Endothelial cell of umbilical vein (primary cell): Measurements from ENCODE around the gene TTC34. TPM values are rescaled to one million over a fixed set of nuclear protein-coding genes. Genes with fewer than 3 reads are reported as not detected.

Experiments used
- Bru-seq: library from RNA; stranded (reverse); fragments of 400-500 nt; gene quantifications from one replicate; lab custom pipeline; 2021; lab: Mats Ljungman, UMichigan
- BruChase-seq, 2 experiments: library from RNA; stranded (reverse); fragments of 400-500 nt; gene quantifications; one replicate each; lab custom pipeline; 2021; lab: Mats Ljungman, UMichigan
- BruUV-seq: library from RNA; stranded (reverse); fragments of 400-500 nt; replicated peaks from 2 replicates; lab custom pipeline; 2021; lab: Mats Ljungman, UMichigan
- CTCF ChIA-PET: fragments of 300-600, 350-600 bp; sonication (Branson Sonifier 250); formaldehyde crosslinking; loops from one replicate; lab custom pipeline; 2021; ENCODE audit warnings: antibody characterized with exemption, inconsistent platforms; lab: Charles Lee
- POLR2A ChIA-PET: fragments of 300-600, 350-600 bp; sonication (Branson Sonifier 250); formaldehyde crosslinking; loops from one replicate; lab custom pipeline; 2021; ENCODE audit warnings: antibody characterized with exemption, inconsistent platforms; lab: Charles Lee
- DNase-seq: peaks from one replicate; pipeline ENCODE4 v3.0.0-alpha.2; 2011; ENCODE audit warnings: low read depth, low spot score
- FAIRE-seq: peaks from 2 replicates; lab custom pipeline; 2011; peaks lifted over from hg19 to GRCh38; lab: Jason Lieb, UNC
- H2AFZ ChIP-seq: 2 replicates; pipeline ENCODE4 v1.6.0; 2012; ENCODE audit warnings: low read depth, low read length, control low read depth, inconsistent platforms
- H3K27ac ChIP-seq: 2 replicates; pipeline ENCODE4 v1.5.1; 2011; ENCODE audit warnings: low read depth, mild to moderate bottlenecking, control low read depth, low read length, moderate library complexity; ENCODE audit not compliant: insufficient read depth
- H3K27me3 ChIP-seq, 2 experiments: 2 replicates each; pipeline versions ENCODE4 v1.6.0 to v1.6.1; 2011; ENCODE audit warnings: low read length in 2 of 2, mixed read lengths in 1 of 2; ENCODE audit not compliant: control insufficient read depth in 2 of 2, insufficient read depth in 2 of 2
- H3K36me3 ChIP-seq, 2 experiments: 2 replicates in 1 of 2; 3 replicates in 1 of 2; pipeline ENCODE4 v1.5.1; 2011; ENCODE audit warnings: low read length in 2 of 2, mild to moderate bottlenecking in 1 of 2, moderate library complexity in 1 of 2; ENCODE audit not compliant: control insufficient read depth in 2 of 2, insufficient read depth in 2 of 2; ENCODE audit errors: extremely low read depth in 1 of 2
- H3K4me1 ChIP-seq: 3 replicates; pipeline ENCODE4 v1.5.1; 2011; ENCODE audit warnings: mild to moderate bottlenecking, low read length; ENCODE audit not compliant: control insufficient read depth, insufficient read depth; ENCODE audit errors: extremely low read depth
- H3K4me2 ChIP-seq: 2 replicates; pipeline ENCODE4 v1.6.1; 2011; ENCODE audit warnings: low read length, control low read depth, mixed read lengths; ENCODE audit not compliant: insufficient read depth
- H3K4me3 ChIP-seq, 3 experiments: fragments of 200-600 bp in 1 of 3; sonication (generic), shearing (Covaris generic) in 1 of 3; replicated peaks in 1 of 3; 2 replicates each; pipeline ENCODE4 v1.5.1; 2011 to 2016; ENCODE audit warnings: control low read depth in 3 of 3, low read length in 3 of 3, mild to moderate bottlenecking in 2 of 3, inconsistent platforms in 1 of 3, low read depth in 1 of 3, moderate library complexity in 1 of 3; ENCODE audit not compliant: insufficient read depth in 1 of 3
- H3K79me2 ChIP-seq: 2 replicates; pipeline ENCODE4 v1.6.0; 2012; ENCODE audit warnings: low read length, inconsistent platforms; ENCODE audit not compliant: control insufficient read depth, insufficient read depth
- H3K9ac ChIP-seq: replicated peaks from 2 replicates; pipeline ENCODE3; 2011; ENCODE audit warnings: low read length, control low read depth; ENCODE audit not compliant: insufficient read depth; ENCODE audit errors: extremely low read depth
- H3K9me1 ChIP-seq: replicated peaks from 3 replicates; pipeline ENCODE4 v1.6.0; 2011; ENCODE audit warnings: mild to moderate bottlenecking, low read length; ENCODE audit not compliant: control insufficient read depth, insufficient read depth; ENCODE audit errors: extremely low read depth
- H3K9me3 ChIP-seq: replicated peaks from 2 replicates; pipeline ENCODE4 v1.5.1; 2012; ENCODE audit warnings: low read length, inconsistent platforms; ENCODE audit not compliant: control insufficient read depth, insufficient read depth
- H4K20me1 ChIP-seq: replicated peaks from 2 replicates; pipeline ENCODE3; 2011; ENCODE audit warnings: mild to moderate bottlenecking, low read length; ENCODE audit not compliant: control insufficient read depth, insufficient read depth; ENCODE audit errors: extremely low read depth
- CTCF ChIP-seq, 2 donors: IDR thresholded peaks; 1 replicate in 1 of 2; 2 replicates in 1 of 2; pipeline ENCODE4 v1.5.1; 2011; ENCODE audit warnings: low read length in 2 of 2, mild to moderate bottlenecking in 2 of 2, moderate library complexity in 2 of 2, control low read depth in 1 of 2, inconsistent platforms in 1 of 2, low read depth in 1 of 2; ENCODE audit not compliant: insufficient read depth in 1 of 2; ENCODE audit errors: extremely low read depth in 1 of 2
- FOS ChIP-seq: IDR thresholded peaks from 2 replicates; pipeline ENCODE4 v1.6.1; 2011; ENCODE audit warnings: mild to moderate bottlenecking, low read length, moderate library complexity, borderline replicate concordance; ENCODE audit not compliant: insufficient read depth
- dilution Hi-C: fragments of 300-500 bp; cut with MboI; formaldehyde crosslinking; loops from one replicate; pipeline ENCODE4 v1.15.0; 2019; ENCODE audit warnings: low sequenced_read_pairs; ENCODE audit not compliant: extremely low pct_ligation_motif_present
- intact Hi-C: fragments of 100-400 bp; cut with micrococcal nuclease; formaldehyde crosslinking; loops from one replicate; pipeline ENCODE4 v1.10.0; 2022
- long read RNA-seq: library from polyadenylated mRNA; stranded (forward); transcript quantifications from one replicate; pipeline ENCODE4 v2.0.0, GENCODE V29; 2021
- polyA minus RNA-seq, 3 experiments: library from RNA; depleted of rRNA, polyadenylated mRNA; stranded (reverse); fragments of >200 nt; gene quantifications; 1 replicate in 1 of 3; 2 replicates in 2 of 3; pipeline ENCODE4 v1.2.3, GENCODE V29; 2011
- polyA plus RNA-seq, 4 experiments: library from polyadenylated mRNA; depleted of rRNA in 3 of 4; stranded (reverse) in 3 of 4; unstranded in 1 of 4; fragments of >200 nt; gene quantifications; 2 replicates each; pipeline versions ENCODE4 v1.2.1 to v1.2.3, GENCODE V29; 2011 to 2012; ENCODE audit warnings: missing spikeins in 1 of 4
- total RNA-seq: library from RNA; stranded (reverse); gene quantifications from 2 replicates; pipeline ENCODE4 v1.2.3, GENCODE V29; 2021

Gene TTC34
- total RNA-seq, result 0.53 and 0.77 TPM in 2 replicates
- 0.08 TPM in 2 replicates for polyA plus RNA-seq
- 0.01 and 0.03 TPM in 2 replicates for polyA plus RNA-seq (2011; cell fraction: cytosol; rRNA removed)
- polyA plus RNA-seq (2011; cell fraction: nucleus; rRNA removed), result 0.47 and 0.60 TPM in 2 replicates
- 0.04 and 0.05 TPM in 2 replicates for polyA plus RNA-seq (2012)
- polyA minus RNA-seq, result 0.32 and 0.51 TPM in 2 replicates
- polyA minus RNA-seq (2011; cell fraction: cytosol; rRNA and poly(A)+ RNA removed), result not detected
- 0.58 and 1.2 TPM in 2 replicates for polyA minus RNA-seq (2011; cell fraction: nucleus; rRNA and poly(A)+ RNA removed)
- Bru-seq, nascent RNA, result percentile 10 among the genes with signal in this experiment
- percentile 3 among the genes with signal in this experiment for BruChase-seq, experiment 1, labeled RNA remaining after a 6-hour chase
- BruChase-seq, experiment 2, labeled RNA remaining after a 2-hour chase, result percentile 3 among the genes with signal in this experiment
- long read RNA-seq, result 0 reads

DNA sequence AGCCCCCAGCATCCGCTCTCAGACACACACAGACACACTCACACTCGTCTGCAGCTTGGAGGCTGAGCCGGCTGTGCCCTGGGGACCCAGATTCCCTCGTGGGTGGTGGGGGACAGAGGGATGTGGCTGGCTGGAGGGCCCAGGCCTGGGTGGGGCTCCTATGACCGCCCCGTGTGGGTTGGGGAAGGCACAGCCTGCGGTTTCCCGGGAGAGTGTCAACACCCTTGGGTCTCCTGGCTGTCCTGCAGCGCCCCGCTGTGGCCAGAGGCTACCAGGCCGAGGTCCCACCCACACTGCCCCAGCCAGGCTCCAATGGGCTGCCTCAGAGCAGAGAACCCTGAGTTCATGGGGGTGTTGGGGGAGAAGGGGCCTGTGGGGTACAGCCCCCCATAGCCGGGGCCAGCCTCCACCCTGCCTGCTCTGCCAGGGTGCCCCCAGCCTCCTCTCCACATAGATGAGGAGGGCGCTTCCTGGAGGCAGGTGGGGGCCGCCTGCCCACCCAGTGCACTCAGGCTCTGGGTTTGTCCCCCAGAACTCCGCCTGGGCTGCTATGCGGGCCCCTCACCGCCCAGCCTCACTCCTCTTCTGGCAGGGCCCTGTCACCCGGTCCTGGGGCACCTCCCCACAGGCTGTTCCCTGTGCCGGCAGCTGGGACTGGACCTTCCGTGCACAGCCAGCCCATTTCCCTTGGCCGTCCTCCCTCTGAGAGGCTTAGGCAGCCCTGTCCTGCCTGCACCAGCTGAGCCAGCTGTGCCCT lies at the start of gene TTC34:
Gene TTC34, minus strand, starts transcription at position 159 of the 757 bp plus-strand sequence. CDS start 866 bp downstream, outside the sequence.
- Histone ChIP-seq H4K20me1 (no peaks in the 10 kb centered on the region), H3K36me3 (no peaks in the 10 kb centered on the region), H3K9me3 (no peaks in the 10 kb centered on the region), H3K4me3 (no peak within 1 kb of the TSS), H3K4me2 (no peak within 1 kb of the TSS), H3K27me3 (no peaks in the 10 kb centered on the region), H3K4me1 (no peaks in the 10 kb centered on the region), H2AFZ (no peak within 1 kb of the TSS), H3K27ac (no peak within 1 kb of the TSS), H3K9me1 (no peaks in the 10 kb centered on the region), H3K9ac (no peak within 1 kb of the TSS), H3K79me2 (no peaks in the 10 kb centered on the region)
- dilution Hi-C loops, result no loop called here
- CTCF ChIA-PET, result no interaction called here
- FAIRE-seq (no peak), DNase-seq (no peak)
- intact Hi-C loops, result no loop called here
- POLR2A ChIA-PET, result no interaction called here
- peak; percentile 10 for TF ChIP-seq CTCF (IDR thresholded peaks at IDR 0.05; ENCODE audit: extremely low read depth in 1 of 2, insufficient read depth in 1 of 2, low read depth in 1 of 2, low read length in 2 of 2)
- TF ChIP-seq FOS, result no peak
- BruUV-seq, result no TSS peak
